Muscle of arm (tissue), 12 donors: Measurements from ENCODE around the gene UBTD1. TPM values are rescaled to one million over a fixed set of nuclear protein-coding genes. Genes with fewer than 3 reads are reported as not detected.
A peak's percentile ranks its signal among the peaks of the same experiment; 100 is the strongest.

Experiments
- DNase-seq: peaks from one replicate; pipeline ENCODE4 v3.0.0-alpha.2; 2013
- polyA plus RNA-seq, 12 donors: library from polyadenylated mRNA; unstranded; fragments of 120-200 nt; gene quantifications; one replicate each; pipeline ENCODE4 v1.2.1, GENCODE V29; 2013; ENCODE audit not compliant: insufficient read length in 12 of 12

The UBTD1 gene
- polyA plus RNA-seq, 12 donors: 9.5 to 21.4 (median 12.1) TPM; not detected in 1

DNA sequence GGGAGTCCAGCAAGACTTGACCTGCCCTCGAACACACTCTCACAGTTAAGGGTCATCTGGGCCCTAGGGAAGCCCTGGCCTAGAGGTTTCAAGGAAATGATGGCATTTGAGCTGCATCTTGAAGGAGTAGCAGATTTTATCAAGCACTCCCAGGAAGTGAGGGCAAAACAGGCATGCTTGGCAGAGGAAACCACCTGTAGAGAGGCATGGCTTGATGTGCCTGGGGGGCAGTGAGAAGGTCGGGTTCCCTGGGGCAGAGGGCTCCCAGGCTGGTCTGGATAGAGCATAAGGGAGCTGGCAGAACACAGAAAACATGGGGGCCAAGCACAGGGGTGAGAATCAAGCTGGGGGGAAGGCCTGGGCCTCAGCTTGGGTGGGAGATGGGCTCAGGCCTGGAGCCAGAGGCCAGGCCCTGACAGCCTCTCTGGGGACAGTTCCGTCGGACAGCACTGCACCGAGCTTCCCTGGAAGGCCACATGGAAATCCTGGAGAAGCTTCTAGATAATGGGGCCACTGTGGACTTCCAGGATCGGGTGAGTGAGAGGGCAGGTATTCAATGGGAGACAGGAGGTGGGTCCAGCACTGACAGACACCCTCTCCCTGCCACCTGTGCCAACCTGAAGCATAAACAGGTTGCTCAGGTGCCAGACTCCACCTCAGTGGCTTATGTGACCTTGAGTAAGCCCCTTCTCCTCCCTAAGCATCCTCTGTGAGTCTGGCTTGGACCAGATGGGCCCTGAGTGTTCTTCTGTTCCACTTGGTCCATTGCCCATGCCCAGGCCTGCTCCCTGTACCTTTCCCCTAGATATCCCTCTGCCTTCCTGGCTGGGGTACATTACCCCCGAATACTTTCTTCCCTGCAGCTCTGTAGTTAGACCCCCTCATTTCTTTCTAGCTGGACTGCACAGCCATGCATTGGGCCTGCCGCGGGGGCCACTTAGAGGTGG, 82.0 kb downstream of the UBTD1 start:
- no peak for DNase-seq

DNA sequence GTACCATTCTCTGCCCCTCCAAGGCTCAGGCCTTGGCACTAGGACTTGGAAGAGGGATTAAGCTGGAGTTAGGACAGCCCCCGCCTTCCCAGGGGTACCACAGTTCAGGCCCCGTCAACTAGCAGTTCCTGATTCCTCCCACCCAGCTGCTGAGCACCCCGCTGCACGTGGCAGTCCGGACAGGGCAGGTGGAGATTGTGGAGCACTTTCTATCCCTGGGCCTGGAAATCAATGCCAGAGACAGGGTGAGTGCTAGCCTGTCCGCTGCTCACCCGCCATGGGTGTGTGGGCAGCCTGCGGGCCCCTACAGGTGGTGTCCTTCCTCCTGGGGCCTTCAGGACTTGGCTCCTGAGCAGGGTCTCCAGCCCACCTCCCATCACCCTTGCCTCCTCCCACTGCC, 83.4 kb downstream of the UBTD1 start:
- no peak for DNase-seq

DNA sequence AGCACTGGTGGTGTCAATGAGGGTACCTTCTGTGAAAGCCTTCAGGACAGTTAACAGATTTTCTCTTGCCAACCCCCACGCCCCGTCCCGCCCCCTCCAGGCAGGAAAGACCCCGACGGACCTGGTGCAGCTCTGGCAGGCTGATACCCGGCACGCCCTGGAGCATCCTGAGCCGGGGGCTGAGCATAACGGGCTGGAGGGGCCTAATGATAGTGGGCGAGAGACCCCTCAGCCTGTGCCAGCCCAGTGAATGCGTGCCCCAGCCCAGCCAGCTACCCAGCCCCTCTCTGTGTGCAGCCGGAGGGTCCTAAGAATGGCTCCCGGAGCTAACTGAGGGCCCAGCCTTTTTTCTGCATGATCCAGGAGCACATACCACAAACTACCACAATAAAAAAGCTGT, 84.8 kb downstream of the UBTD1 start:
- no peak for DNase-seq

DNA sequence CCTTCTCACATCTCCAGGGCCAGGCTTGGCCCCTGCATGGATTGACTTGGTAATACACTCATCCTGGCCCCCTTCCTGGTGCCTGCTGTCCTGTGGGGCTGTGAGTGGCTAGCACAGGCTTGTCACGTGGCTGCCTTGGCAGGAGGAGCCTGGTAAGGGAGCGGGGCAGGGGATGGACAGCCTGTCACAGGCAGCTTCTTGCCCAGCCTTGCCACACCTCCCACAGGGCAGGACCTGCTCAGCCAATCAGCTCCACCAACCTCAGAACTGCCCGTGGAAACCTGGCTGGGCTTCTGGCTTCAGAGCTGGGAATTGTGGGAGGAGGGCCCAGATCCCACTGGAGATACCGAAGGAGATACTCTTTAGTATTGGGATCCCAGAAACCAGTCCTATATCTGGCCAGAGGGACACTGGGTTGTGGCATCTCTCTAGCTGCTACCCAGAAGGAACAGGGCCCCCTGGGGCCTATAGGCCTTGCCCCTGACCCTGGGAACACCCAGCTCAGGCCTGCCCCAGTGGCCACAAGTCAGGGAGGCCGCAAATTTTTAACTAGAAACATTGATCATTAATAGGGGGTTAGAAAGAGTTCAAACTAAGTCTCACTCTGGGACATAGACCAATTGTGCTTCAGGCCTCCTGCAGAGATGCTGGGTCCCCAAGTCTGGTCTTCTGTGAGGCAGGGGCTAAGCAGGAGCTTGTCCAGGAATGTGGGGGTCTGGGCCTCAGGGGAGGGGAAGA, 85.5 kb downstream of the UBTD1 start, which contains the start of gene HOGA1:
Gene HOGA1 (plus strand): TSS at position 330 of the 738 bp plus-strand sequence. CDS start 315 bp downstream, at position 645.
- DNase-seq: no peak

DNA sequence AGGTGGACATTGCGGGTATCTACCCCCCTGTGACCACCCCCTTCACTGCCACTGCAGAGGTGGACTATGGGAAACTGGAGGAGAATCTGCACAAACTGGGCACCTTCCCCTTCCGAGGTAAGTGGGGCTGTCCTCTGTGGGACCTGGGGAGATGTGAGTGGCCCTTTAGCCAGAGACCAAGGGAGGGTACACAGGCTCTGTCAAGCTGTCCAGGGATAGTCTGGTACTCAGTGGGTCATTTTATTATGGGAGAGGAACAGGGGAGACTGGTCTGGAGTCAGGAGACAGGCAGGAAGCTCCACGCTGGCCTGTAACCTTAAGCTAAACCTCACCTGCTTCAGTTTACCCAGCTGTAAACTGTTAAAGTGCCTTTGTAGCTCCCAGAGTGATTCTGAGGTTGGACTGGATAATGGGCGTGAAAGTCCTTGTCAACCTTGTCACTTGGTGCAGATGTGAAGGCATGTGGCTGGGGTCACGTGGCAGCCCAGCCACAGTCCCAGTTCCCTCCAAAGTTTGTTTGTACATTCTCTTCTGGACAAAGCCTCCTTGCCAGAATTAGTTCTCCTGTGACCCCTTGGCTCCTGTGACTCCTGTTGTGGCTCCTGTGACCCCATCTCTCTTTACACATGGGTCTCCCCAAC, 86.2 kb downstream of the UBTD1 start:
- no peak for DNase-seq

DNA sequence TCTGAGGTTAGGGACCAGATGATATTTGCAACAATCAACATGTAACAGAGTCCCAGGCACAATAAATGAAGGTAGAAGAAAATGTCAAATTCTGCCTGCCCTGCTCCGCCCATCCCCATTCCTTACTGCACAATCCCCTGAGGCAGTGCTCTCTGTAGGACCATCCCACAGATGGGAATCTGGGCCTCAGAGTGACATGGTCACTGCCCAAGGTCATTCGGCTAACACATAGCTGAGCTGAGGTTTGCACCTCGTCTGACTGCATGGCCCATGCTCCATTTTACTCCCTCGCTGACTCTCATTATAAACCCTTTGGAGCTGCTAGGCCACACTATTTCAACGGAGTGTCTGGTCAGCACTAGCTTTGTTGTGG, 86.7 kb downstream of the UBTD1 start:
- DNase-seq: no peak

DNA sequence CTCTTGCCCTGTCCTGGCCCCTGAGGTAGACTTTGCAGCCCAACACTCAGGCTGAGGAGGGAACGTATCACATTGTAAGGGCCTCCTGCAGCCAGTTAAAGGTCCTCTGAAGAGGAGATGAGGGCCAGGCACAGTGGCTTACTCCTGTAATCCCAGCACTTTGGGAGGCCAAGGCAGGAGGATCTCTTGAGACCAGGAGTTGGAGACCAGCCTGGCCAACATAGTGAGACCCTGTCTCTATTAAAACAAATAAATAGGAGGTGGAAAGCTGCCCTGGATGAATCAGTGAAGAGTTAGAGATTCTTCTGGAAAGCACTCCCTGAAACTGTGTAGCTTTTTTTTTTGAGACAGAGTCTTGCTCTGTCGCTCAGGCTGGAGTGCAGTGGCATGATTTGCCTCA, 88.5 kb downstream of the UBTD1 start:
- no peak for DNase-seq

DNA sequence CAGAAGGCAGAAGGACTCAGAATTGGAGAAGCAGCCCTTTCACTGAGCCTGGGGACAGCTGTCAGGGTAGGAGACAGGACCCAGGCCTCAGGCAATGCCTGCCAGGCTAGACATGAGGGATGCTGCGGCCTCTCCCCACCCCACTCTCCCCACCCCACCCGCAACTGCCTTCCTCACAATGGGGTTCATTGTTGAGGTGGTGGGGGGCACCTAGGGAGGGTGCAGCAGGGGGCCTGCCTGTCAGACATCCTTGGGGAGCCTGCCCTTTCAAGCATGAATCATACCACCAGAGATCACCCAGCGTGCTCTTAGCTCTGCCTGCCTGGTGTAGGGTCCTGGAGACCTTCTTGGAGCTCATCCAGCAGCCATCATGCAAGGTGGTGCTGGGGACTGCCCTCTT, 90.8 kb downstream of the UBTD1 start, which contains the start of gene C10orf62:
Gene C10orf62 (plus strand): TSS at position 243 of the 400 bp plus-strand sequence. CDS start 177 bp downstream, outside the sequence.
- no peak for DNase-seq

DNA sequence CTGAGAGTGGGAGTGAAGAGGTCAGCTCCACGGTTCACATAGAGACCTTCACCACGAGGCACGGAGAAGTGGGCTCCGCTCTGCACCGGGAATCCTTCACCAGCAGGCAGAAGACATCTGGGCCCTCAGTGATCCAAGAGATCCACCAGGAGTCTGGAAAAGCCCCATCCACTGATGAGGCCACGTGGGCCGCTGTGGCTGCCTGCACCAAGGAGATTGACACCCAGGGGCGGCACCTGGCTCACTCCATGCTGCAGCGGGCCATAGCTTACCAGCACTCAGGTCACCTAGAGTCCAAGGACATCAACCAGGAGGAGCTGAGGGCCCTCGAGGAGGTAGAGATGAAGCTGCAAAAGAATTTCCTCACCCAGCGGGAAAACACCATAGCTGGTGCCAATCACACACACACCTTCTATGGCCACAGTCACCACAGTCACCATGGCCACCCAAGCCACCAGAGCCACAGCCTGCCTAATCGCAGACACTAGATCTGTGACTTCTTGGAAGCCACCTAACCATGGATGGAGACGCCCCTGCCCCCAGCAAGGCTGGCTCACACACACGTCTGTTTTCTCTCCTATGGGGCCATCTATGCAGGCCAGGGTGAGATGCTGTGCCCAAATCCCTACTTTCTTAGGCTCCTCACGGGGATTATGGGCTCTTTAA, 91.5 kb downstream of the UBTD1 start:
- no peak for DNase-seq

DNA sequence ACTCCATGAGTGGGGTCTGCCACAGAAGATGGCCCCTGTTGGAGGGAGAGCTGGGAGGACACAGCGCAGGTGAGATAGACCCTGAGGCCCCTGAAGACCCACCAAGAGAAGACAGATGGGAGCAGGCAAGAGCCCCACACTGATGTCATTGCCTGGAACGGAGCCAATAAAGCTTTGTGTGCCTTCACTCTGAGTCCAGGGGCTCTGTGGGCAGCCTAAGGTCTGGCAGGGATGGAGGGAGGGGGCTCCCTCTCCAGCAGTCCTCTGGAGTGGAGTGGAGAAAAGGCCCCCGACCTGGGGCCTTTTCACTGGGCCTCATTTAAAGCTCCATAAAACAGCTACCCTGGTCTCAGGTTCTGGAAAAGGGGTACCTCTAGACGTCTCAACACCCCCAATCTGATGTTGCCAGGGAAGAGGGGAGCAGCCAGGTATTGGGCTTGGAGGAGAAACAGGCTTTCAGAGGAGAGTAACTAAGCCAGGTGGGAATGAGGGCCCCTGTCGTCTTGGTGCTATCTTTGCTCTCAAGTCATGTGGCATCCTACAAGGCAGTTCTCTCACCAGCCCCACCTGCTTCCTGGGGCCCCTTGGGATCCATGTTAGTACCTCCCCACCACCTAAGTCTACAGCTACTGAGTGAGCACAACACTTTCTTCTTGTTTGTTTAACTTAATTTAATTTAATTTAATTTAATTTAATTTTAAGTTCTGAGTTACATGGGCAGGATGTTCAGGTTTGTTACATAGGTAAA, 92.2 kb downstream of the UBTD1 start:
- DNase-seq: no peak

DNA sequence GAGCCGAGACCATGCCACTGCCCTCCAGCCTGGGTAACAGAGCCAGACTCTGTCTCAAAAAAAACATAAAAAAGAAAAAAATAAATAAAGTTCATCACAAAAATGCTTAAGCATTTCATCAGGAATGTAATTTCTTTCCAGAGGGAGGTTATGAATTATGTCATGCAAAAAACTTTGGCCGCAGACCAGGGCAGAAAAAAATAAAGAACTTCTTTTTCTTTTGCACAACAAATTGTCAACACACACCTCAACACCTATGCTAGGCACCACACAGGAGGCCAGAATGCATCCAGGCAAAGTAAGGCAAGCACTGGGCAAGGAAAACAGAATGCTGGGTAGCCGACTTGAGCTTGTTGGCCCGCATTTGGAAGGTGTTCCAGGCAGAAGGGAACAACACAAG, 94.7 kb downstream of the UBTD1 start:
- peak; percentile 54 for DNase-seq

DNA sequence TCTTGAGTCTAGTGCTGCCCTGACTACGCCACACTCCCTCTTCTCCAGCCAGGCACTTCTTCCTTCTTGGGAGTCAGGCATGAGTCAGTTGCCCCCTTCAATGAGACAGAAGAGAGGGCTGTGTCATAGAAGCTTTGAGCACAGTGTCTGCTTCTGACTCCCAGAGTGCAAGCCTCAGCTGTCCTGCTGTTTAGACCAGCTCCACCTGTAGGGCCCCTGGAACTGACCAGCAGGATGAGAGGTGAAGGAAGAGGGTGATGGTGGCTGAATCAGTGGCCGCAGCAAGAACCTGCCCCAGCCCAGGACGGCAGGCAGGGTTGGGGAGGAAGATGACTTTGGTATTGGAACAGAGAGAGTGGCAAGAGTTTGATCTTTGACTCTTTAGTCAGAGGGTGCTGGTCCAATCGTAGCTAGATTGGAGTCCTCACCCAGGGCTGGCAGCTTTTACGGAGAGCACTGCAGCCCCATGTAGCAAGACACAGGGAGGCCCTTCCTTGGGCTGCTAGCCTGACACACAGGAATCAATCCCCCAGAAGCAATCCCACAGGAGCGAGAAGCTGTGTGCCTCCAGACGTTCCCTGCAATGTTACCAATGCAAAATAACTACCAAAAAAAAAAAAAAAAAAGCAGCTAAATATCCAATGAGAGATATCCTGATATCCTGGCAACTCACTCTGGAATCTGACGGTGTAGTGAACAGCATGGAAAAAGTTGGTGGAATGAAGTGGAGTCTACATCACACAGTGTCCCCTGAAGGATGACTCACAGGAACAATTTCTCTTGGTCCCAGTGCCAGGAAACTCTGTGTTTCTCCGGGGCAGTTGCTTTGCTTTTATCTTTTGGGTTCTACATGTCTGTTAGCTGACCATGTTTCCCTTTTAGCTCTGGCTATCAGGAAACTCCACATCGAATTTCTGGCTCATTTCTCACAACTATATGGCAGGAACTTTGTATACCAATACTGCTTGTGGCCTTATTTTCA, 97.7 kb downstream of the UBTD1 start:
- peak; percentile 76 for DNase-seq

DNA sequence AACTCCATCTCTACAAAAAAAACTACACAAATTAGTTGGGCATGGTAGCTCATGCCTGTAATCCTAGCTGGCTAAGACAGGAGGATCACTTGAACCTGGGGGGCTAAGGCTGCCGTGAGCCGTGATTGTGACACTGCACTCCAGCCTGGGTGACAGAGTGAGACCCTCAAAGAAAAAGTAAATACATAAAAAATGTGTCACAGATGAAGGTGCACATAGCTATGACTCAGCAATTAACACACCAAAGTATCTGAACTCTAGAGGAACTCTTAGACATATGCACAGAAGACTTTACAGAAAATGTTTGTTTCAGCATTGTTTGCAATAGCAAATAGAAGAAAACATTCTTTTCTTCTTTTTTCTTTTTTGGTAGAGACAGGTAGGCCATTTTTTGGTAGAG, 99.1 kb downstream of the UBTD1 start:
- no peak for DNase-seq

DNA sequence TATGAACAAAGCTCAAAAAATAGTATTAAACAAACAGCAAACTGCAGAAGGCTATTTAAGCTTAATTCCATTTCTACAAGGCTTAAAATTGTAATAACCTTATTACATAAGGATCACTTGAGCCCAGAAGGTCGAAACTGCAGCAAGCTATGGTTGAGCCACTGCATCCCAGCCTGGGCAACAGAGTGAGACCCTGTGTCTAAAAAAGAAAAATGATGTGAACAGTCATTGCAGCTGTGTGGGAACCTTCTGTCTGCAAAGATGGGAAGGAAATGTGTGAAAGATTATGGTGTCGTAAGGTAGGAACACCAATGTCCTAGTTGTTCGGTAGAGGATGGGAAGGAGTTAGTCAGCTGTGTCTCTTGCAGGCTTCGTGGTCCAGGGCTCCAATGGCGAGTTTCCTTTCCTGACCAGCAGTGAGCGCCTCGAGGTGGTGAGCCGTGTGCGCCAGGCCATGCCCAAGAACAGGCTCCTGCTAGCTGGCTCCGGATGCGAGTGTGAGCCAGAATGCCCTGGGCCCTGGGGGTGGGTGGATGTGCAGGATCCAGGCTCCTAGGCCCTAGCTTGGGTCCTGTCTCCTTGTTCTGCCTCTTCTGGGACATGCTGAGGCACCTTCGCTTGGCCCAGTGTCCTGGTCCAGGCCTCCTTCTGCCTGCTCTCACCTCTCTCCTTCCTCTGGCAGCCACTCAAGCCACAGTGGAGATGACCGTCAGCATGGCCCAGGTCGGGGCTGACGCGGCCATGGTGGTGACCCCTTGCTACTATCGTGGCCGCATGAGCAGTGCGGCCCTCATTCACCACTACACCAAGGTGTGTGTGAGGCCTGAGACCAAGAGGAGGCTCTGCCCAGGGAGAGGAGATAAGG, 99.9 kb downstream of the UBTD1 start:
- DNase-seq: no peak

DNA sequence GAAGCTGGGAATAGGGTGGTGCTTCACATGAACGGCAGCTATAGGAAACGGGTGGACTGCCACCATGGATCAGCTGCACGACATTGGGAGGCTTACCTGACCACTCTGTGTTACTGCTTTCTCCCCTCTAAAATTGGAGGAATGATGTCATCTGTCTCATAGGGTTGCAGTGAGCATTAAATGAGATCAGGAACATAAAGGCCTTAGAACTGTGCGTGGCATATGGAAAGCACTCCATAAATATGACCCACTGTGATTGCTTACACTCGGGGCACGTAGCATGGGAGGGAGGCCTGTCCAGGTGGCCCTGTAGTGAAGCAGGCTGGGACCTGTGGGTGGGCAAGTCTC, 100.5 kb downstream of the UBTD1 start:
- no peak for DNase-seq

DNA sequence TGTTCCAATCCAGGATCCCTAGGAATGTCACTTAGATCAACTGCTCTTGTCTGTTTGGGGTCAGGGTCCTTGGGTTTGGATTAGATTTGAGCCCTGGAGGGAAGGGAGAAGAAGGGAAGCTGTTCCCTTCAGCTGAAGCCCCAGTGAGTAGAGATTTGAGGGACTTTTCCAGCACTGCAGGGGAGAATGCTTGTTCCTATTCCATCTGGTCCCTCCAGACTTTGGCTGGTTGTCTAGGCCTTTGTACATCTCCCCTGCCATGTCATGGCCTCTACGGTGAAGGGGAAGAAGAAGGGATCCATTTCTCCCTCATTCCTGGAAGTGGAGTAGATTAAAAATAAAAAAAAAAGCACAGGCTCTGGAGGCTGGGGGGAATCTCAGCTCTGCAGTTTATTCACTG, 101.9 kb downstream of the UBTD1 start:
- DNase-seq: no peak

DNA sequence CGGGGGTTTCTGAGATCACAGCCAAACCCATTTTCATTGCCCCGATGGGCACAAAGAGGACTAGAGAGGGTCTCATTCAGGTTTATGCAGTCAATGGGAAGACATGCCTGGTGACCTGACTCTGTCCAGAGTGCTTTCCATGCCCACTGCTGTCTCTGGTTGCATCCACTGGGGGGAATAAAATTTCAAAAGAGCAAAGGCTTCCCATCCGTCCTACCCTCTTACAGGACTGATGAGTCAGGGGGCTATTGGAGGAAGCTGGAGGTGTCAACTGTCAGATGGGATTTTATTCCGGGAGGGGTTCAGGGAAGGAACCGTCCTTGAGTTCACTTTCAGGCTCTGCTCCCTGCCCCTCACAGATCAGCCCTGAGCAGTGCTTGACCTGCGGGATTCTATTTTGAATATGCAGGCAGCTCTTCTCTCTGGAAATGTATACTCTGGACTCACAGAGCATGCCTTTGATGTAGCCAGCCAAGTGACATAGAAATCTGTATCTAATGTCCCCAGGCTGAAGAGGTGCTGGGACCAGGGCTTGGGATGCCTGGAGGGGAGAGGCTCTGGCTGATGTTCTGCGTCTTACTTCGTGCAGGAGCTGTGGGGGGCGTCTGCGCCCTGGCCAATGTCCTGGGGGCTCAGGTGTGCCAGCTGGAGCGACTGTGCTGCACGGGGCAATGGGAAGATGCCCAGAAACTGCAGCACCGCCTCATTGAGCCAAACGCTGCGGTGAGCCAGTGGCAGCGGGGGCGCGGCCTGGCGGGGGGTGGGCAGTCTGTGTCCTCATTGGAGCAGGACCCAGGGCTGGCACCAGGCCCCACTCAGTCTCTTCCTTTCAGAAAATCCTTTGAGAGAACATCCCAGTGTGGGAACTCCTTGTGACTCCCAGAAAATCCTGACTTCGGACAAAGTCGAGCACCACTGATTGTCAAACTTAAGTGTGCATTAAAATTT, 102.8 kb downstream of the UBTD1 start:
- no peak for DNase-seq
